ENCODE data around the gene PNMA8C.

GRCh38 chr19:46456930-46457329, 28.2 kb upstream of the PNMA8C start:
- TF ChIP-seq CTCF (conservative IDR thresholded peaks at IDR 0.05; ENCODE audit: low read depth in 2 of 2), result no peak
- TF ChIP-seq, protein P1, sequence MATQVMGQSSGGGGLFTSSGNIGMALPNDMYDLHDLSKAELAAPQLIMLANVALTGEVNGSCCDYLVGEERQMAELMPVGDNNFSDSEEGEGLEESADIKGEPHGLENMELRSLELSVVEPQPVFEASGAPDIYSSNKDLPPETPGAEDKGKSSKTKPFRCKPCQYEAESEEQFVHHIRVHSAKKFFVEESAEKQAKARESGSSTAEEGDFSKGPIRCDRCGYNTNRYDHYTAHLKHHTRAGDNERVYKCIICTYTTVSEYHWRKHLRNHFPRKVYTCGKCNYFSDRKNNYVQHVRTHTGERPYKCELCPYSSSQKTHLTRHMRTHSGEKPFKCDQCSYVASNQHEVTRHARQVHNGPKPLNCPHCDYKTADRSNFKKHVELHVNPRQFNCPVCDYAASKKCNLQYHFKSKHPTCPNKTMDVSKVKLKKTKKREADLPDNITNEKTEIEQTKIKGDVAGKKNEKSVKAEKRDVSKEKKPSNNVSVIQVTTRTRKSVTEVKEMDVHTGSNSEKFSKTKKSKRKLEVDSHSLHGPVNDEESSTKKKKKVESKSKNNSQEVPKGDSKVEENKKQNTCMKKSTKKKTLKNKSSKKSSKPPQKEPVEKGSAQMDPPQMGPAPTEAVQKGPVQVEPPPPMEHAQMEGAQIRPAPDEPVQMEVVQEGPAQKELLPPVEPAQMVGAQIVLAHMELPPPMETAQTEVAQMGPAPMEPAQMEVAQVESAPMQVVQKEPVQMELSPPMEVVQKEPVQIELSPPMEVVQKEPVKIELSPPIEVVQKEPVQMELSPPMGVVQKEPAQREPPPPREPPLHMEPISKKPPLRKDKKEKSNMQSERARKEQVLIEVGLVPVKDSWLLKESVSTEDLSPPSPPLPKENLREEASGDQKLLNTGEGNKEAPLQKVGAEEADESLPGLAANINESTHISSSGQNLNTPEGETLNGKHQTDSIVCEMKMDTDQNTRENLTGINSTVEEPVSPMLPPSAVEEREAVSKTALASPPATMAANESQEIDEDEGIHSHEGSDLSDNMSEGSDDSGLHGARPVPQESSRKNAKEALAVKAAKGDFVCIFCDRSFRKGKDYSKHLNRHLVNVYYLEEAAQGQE (IDR thresholded peaks at IDR 0.05; ENCODE audit: unreplicated experiment), result no peak
- no peak for TF ChIP-seq POLR2AphosphoS5 (IDR thresholded peaks at IDR 0.05; ENCODE audit: low read depth)
- no peak for TF ChIP-seq CREB1 (CRISPR knock-in tag; IDR thresholded peaks at IDR 0.05; ENCODE audit: low read depth)
- TF ChIP-seq EZH2 (IDR thresholded peaks at IDR 0.05; ENCODE audit: low read depth, unreplicated experiment), result no peak
- TF ChIP-seq ZNF114 (CRISPR knock-in tag; IDR thresholded peaks at IDR 0.05), result no peak
- no peak for TF ChIP-seq EZH2phosphoT487 (IDR thresholded peaks at IDR 0.05; ENCODE audit: unreplicated experiment)
- TF ChIP-seq JUNB (IDR thresholded peaks at IDR 0.05; ENCODE audit: unreplicated experiment), result no peak
- TF ChIP-seq STAT1 (IDR thresholded peaks at IDR 0.05; ENCODE audit: unreplicated experiment), result no peak
- no peak for TF ChIP-seq ETS1 (IDR thresholded peaks at IDR 0.05)
- no peak for TF ChIP-seq ZNF331 (CRISPR knock-in tag; IDR thresholded peaks at IDR 0.05; ENCODE audit: low read depth)
